ENCODE results near the gene PDPK1.
"Not testable (repeated sequence)": the region's sequence is repeated elsewhere in the genome, so short reads cannot be mapped to it uniquely, and the experiment has no call there.

Gene PDPK1

DNA sequence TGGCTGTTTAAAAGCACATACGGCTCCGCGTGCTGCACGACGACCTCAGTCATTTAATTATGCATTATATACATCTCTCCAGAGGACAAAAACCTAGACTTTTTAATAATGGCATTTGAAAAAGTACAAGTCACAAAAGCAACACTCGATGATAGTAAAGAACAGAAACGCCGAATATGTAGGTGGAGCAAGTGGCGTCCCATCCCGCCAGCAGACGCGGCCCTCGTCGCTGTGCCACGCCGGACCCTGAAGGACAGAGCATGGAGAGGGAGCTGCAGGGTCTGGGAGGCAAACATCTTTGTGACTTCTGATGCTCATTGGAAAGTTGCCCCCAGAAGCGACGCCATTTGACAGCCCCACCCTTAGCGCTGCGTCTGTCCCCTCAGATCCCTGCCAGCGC is 38.0 kb downstream of the PDPK1 start:
- not testable (repeated sequence) for H3K4me3 ChIP-seq, H3K27ac ChIP-seq

DNA sequence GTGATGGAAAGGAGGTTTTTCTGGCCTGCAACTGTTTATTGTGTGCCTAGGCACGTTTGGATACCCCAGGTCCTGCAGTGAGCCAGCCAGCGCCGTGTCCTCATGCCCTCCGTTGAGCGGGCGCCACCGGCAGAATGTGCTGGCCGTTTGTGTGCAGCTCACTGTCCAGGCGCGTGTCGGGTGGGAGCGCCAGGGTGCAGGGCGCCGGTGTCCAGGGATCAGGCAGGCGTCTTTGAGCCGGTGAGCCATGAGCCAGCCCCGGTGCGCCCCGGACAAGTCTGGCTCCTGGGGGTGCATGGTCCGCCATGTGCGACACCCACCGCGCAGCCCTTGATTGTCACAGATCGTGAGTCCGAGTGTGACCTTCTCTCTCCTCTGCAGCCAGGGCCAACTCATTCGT is 39.2 kb downstream of the PDPK1 start:
- not testable (repeated sequence) for H3K27ac ChIP-seq

DNA sequence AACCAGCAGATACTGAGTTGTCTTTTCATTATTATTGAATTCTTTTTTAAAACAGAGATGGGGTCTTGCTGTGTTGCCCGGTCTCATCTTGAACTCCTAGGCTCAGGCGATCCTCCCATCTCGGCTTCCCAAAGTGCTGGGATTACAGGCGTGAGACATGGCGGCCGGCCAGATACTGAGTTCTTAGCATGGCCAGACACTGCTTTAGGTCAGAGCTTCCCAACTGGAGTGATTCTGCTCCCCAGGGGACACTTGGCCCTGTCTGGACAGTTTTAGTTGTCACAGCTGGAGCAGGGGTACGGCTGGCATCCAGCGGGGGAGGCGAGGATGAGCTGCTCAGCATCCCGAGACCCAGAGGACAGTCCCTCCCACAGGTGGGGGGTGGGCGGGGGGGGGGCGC is 41.1 kb downstream of the PDPK1 start:
- not testable (repeated sequence) for H3K27ac ChIP-seq, H3K4me3 ChIP-seq

More for the DNA sequence above, 39.2 kb downstream of the PDPK1 start:
- not testable (repeated sequence) for H3K4me3 ChIP-seq

DNA sequence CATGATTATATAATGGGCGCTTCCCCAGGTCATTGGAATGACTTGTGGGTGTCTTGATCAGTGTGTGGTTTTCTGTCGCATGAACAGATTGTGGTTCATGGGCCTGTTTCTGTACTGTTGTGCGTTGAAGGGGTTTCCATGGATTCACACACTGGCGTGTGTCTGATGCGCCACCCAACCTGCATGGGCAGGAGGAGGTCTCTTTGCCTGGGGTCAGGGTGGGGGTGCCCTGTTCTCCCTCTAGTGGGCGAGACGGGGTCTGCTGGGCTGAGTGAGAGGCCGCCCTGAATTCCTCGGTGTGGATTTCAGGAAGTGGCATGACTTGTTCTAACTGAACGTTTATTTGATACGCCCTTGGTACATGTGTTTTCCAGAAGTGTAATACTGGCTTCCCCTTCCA is 42.3 kb downstream of the PDPK1 start:
- H3K4me3 ChIP-seq = not testable (repeated sequence)

DNA sequence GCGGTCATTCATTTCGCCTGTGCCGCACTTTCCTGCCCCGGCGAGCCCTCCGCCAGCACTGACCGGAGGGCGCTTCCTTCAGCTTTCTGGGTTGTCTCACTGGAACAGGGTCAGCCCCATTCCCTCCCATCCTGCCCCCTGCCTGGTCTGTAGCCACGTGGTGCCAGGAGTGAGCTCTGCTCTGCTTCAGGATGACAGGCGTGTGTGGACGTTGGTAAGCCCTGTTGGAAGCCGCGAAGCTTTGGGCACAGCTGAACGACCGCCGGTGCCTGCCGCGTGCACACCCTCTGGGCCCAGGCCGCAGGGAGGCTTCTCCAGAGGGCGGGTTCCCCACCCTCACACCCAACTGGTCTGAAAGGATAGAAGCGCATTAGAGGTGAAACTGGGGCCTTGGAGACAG is 43.0 kb downstream of the PDPK1 start:
- H3K4me3 ChIP-seq, H3K27ac ChIP-seq: not testable (repeated sequence)

More for the DNA sequence above, 42.3 kb downstream of the PDPK1 start:
- not testable (repeated sequence) for H3K27ac ChIP-seq

DNA sequence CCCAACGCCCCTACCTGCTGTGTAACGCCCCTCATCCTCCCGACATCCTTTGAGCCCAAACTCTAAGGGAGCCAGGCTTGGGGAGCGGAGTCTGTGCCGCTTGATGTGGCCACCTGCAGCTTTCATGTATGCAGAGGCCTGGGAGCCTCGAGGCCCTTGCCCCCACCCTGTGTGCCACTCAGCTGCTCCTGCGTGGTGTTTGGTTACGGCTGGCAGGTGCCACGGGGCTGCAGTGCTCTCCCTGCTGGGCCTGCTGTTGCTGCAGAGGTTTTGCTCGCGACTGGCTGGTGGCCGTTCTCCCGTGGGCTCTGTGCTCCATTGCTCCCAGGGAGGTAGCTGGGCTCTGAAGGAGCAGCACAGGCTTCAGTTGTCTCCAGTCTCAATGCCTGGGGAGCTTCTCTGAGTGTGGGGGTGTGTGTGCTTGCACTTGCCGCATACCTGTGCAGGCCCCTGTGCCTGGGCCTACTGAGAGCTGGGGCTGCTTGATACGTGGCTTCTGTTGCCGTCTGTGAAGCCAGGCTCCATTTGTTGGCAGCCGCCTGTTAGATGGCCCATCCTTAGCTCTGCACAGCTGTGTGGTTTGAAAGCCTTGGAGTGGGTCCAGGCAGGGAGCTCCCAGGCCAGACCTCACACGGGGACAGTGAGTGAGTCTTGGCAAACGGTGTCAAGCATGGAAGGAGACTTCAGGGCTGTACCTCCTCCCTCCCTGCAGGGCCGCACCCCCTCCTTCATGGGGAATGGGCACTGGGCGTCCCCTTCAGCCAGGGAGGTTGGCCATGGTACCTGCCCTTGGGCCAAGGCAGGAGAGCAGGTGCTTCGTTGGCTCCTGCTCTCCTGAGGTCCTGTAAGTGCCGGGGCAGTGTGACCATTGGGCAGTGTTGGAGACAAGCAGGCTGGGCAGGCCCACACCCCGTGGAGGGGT is 47.2 kb downstream of the PDPK1 start:
- no peak overlapping the region for H3K27ac ChIP-seq
- no peak overlapping the region for H3K4me3 ChIP-seq

DNA sequence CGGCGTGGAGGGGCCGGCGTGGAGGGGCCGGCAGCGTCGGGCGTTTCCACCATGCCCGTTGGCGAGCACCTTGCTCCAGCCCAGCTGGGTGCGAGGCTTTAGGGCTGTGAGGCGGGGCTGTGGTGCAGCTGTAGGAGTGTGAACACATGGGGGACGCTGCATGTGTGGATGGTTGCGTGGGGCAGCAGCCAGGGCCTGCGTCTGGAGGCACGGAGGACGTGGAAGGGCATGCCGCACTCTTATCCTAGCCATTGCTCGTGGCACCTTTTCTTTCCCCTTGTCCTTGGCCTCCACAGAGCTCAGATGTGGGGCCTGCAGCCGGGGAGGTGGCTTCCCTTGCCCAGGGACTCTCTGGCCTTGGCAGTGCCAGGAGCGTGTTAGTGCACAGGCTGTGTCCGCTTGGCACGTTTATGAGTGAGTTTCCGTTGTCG is 47.8 kb downstream of the PDPK1 start:
- Histone ChIP-seq H3K27ac (no peak overlapping the region), H3K4me3 (no peak overlapping the region)

DNA sequence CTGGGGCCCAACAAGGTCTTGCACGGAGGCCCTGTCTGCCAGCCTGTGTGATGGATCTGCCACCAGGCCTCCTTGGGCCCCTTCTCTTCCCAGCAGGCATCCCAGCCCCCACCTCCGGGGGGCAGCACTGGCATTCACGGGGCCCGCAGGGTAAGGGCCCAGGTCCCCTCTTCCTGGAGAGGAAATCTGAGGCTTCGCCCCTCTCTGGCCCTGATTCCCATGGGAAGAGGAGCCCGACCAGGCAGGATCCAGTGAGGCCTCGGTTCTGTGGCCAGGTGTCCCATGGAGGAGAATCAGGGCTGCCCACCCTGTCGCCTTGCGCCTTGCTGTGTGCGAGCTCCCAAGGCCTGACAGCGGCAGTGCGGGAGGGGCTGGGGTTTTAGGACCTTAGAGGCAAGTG is 48.4 kb downstream of the PDPK1 start:
- no peak overlapping the region for H3K27ac ChIP-seq

DNA sequence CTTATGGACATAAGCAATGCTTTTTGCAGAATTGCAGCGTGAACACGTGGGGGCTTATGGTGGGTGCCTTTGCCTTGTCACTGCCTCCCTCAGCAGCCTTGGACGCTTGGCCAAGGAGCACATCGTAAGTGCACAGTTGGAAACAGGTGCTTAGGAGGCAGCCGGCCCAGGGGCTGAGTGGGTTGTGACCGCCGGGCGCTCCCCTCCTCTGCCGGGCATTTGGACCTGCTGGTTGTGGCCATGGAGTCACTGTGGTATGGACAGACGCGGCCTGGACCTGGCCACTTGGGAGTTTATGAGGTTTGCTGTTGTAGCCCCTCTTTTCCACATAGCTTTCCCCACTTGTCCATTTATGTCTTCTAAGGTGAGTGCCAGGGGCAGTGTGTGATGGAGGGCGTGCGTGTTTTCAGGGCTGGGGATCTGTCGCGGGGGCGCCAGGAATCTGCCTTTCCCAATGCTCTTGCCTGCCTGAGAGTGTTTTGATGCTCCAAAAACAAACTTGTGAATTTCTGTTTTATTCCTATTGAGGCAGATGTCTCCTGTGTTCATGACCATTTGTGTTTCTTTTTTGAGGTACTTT is 49.2 kb downstream of the PDPK1 start:
- no peak overlapping the region for H3K4me3 ChIP-seq
- H3K27ac ChIP-seq = no peak overlapping the region

More for the DNA sequence above, 48.4 kb downstream of the PDPK1 start:
- H3K4me3 ChIP-seq = no peak overlapping the region

DNA sequence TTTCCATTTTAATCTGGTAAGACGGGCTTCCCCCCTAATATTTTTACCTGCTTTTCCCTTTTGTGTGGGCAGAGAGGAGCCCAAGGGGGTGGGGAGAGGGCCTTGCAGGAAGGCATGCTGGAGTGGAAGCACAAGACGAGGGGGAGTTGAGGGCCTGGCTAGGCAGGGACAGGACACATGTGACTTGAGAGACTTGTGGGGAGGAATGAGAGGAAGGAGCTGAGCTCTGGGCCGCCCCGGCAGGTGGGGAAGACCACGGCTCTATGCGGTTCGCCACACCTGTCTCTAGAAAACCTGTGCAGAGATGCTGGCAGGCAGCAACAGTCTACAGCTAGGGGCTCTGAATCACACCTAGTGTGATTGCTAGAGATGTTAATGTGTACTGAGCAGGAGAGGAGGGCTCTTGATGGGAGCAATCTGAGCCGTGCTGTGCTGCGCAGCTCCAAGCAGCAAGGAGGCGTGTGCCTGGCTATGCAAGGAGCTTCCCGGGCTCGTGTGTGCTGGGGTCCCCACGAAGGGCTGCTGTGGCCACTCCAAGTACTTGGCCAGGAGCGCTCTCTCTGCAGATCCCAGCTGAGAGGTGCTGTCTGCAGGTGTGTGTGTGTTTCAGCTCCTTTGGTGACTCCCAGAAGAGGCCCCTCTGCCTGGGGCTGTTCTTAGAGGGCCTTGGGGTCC is 50.2 kb downstream of the PDPK1 start:
- Histone ChIP-seq H3K27ac (no peak overlapping the region), H3K4me3 (no peak overlapping the region)

DNA sequence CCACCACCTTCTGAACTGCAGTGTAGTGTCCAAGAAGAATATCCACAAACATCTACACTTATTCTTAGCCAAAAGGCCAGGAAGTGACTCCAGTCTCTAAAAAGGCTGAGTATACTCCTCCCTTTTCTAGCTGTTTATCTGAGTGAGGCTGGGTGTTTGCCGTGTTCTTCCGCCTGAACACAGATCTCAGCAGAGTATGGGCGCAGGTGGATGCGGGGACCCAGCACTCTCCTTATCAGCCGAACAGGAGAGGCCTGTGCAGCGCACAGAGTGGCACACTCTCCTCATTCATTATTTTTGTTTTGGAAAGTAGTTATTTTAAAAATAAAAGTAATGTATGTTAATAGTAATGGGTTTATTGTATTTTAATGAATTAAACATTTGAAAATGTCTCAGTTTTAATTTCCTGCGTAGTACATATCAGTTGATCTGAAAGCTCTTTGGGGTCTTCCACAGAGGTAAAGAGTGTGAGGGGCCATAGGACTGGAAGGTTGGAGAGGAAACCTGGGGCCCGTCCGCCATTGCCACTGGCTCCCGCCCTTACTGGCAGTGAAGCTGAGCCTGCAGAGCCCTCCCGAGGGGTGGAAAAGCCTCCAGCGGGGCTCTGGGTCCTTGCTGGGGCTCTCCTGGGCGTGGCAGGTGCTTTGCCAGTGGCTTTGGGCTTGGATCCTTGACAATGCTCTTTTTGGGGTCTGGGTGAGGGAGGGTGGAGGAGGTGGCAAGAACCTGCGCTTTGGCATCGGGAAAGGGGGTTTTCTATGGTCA is 53.8 kb downstream of the PDPK1 start:
- H3K27ac ChIP-seq = peak overlapping the region in 1 of 21 experiments; percentile 15

DNA sequence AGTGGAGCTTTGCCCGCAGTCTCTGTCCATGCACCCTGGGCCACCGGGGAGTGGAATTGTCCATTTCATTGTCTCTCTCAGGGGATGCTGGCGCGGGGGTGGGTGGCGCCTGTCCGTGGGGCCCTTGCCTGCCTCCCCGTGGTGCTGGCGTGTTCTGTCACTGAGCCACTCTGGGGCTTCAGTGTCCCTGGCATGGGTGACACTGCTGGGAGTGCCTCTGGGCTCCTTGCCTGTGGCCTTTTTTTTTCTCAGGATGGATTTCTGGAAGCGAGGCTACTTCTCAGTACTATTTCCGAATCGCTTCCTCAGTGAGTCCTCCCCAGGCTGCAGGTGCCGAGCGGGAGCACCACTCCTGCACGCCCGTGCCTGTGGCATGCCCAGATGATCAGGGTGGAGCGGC is 55.0 kb downstream of the PDPK1 start:
- no peak overlapping the region for H3K27ac ChIP-seq
- no peak overlapping the region for H3K4me3 ChIP-seq

More for the DNA sequence above, 53.8 kb downstream of the PDPK1 start:
- H3K4me3 ChIP-seq = no peak overlapping the region

DNA sequence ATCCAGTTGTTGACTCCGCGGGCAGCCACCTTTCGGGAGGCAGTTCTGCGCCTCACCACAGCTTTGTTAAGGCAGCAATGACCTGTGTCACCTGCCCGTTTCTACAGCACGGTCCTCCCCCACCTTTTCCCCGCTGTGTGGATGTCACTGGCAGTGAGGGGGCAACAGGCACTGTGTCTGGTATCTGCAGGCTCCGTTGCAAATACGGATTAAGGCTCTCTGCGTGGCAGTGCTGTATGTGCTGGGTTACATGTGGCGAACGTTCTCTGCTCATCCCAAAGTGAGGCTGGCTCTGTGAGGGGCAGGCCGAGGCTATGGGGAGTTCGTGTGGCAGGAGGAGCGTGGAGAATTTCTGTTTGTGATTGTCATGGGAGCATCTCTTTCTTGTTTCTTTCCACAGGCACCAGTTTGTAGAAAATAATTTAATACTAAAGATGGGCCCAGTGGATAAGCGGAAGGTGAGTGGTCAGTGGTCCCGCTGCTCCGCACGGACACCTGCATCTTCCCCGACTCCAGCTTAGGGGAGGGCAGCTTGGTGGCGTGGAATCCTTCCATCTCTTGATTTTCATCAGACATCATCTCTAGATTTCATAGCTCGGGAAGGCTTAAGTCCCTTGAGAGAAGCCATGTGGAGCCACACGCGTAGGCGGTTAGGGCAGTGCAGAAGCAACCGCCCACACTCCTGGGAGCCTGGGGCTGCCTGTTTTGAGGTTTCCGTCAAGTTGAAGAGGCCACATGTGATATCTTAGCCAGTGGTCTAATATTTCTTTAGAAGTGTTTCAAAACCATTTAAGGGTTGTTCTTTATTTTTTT is 57.8 kb downstream of the PDPK1 start:
- H3K4me3 ChIP-seq = no peak overlapping the region
- H3K27ac ChIP-seq = no peak overlapping the region

DNA sequence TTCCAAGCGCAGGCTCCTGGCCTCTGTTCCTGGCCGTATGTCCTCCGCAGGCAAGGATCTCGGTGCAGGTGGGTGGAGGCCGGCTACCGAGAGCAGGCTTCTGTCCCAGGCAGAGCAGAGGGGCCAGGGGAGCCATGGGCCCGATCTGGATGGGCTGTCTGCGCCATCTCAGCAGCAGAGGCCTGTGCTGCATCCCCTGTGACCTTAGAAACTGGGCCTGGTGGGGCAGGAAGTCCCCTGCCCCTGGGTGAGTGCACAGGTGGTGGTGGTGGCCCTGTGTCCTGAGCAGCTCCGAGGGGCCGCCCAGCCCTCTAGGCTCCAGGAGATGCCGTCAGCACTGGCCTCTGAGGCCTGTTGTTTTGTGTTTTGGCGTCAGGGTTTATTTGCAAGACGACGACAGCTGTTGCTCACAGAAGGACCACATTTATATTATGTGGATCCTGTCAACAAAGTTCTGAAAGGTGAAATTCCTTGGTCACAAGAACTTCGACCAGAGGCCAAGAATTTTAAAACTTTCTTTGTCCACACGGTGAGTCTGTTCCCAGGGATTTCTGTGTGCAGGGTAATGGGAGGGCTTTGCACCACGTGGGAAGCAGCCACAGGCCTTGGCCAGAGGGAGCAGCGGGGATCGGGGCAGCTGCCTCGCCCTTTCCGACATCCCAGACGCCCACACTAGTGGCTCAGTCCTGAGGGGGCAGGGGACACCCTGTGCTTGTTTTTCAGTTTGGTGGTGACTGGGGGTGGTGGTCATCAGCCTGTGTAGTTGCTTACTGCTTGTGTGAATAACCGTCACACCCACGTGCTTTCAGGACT is 59.1 kb downstream of the PDPK1 start:
- Histone ChIP-seq H3K4me3 (no peak overlapping the region), H3K27ac (no peak overlapping the region)

DNA sequence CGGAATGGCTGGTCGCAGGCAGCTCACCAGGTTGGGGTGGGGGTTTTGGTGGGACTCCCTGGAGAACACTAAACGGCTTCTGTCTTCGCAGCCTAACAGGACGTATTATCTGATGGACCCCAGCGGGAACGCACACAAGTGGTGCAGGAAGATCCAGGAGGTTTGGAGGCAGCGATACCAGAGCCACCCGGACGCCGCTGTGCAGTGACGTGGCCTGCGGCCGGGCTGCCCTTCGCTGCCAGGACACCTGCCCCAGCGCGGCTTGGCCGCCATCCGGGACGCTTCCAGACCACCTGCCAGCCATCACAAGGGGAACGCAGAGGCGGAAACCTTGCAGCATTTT is 59.7 kb downstream of the PDPK1 start:
- Histone ChIP-seq H3K27ac (no peak overlapping the region), H3K4me3 (no peak overlapping the region)

DNA sequence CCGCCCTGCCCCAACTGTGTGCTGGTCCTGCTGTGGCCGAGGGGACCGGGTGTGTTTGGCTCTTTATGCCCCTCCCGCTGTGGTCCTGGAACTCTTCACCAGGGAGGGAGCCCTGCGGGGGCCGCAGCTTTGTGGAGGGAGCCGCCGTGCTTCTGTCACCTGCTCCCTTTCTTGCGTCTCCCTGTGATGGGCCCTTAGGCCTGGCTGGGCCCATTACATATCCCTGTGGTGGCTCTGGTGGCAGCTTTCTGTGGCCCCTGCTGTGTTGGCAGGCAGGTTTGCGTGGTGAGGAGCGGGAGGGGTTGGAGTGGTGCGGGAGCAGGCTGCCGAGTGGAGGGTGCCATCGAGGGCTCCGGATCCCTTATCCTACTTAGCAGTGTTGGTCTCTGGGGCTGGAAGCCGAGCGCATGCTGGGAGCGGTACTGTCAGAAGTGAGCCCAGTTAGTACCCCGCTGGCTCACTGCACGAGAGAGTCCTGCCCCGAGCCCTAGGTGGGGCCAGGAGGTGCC is 60.4 kb downstream of the PDPK1 start:
- Histone ChIP-seq H3K4me3 (no peak overlapping the region), H3K27ac (no peak overlapping the region)

DNA sequence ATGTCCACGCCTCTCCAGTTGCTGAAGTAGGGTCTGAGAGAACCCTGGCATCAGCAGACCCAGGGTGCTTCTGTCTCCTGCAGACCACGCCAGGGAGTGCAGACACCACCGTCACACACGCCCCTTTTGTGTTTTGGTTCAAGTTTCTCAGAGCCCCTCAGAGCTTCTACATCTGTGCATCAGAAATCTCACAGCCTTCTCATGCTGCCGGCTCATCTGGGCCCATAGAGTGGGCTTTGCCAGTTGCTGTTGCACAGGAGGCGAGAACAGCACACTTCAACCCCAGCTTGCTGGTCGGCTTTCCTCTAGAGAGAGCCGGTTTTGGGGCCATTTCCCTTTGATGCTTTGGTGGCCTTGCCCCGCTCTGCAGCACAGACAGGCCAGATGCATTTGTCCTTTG is 60.9 kb downstream of the PDPK1 start:
- H3K4me3 ChIP-seq = no peak overlapping the region
- no peak overlapping the region for H3K27ac ChIP-seq

DNA sequence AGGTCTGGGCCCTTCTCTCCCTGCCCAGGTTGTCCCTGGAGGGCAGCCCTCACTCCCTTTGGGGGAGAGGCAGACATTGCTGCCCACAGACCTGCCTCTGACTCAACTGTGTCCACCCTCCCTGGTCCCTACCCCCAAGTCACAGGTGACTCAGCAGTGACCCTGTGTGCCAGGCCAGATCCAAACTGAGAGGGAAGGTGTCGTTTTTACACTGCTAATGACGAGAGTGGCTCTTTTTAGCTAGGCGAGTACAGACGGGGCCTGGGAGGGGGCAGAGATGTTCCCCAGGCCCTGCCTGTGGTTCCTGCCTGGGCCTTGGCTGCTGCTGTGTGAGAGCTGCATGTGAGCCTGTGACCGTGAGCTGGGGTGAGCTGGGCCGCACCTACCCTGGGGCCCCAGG is 61.3 kb downstream of the PDPK1 start:
- not testable (repeated sequence) for H3K27ac ChIP-seq, H3K4me3 ChIP-seq
